Measurements from ENCODE around the gene SACS. TPM values are rescaled to one million over a fixed set of nuclear protein-coding genes. Genes with fewer than 3 reads are reported as not detected.

The SACS gene
- total and polyA plus RNA-seq, 2 donors (not counting 3 experiments of a cell fraction or from before 2014, with no cell fraction given): 14.8 to 72.7 TPM

- intact Hi-C loops (cut with micrococcal nuclease): loop anchor here (10.0 kb wide), 1 partner anchor 764 kb away; no protein-coding TSS in a partner anchor
- CTCF ChIA-PET: no interaction called here
- POLR2A ChIA-PET: no interaction called here
These were observed 26.8 kb upstream of the SACS start for GRCh38 chr13:23460309-23460708.

More at GRCh38 chr13:23460309-23460708, 26.8 kb upstream of the SACS start:
- Histone ChIP-seq H3K27ac (ENCODE audit: insufficient read depth, low read depth, low read length) (no peak overlapping the region), H3K4me2 (ENCODE audit: insufficient read depth, low read length) (no peak overlapping the region), H3K9me1 (replicated peaks; ENCODE audit: control insufficient read depth, extremely low read depth, insufficient read depth, low read length) (no peaks in the 10 kb centered on the region), H3K4me3 (replicated peaks in 1 of 3; ENCODE audit: insufficient read depth in 1 of 3, low read depth in 1 of 3, low read length in 3 of 3) (no peak overlapping the region), H2AFZ (ENCODE audit: low read depth, low read length) (no peak overlapping the region), H3K79me2 (ENCODE audit: control insufficient read depth, insufficient read depth, low read length) (no peaks in the 10 kb centered on the region), H3K4me1 (ENCODE audit: control insufficient read depth, extremely low read depth, insufficient read depth, low read length) (no peaks in the 10 kb centered on the region), H3K27me3 (ENCODE audit: control insufficient read depth in 2 of 2, insufficient read depth in 2 of 2, low read length in 2 of 2) (peaks cover 0 to 3% of the 10 kb centered on the region in 2 experiments), H3K9ac (replicated peaks; ENCODE audit: extremely low read depth, insufficient read depth, low read length) (no peak overlapping the region), H3K9me3 (replicated peaks; ENCODE audit: control insufficient read depth, insufficient read depth, low read length) (no peaks in the 10 kb centered on the region), H4K20me1 (replicated peaks; ENCODE audit: control insufficient read depth, extremely low read depth, insufficient read depth, low read length) (no peaks in the 10 kb centered on the region), H3K36me3 (ENCODE audit: control insufficient read depth in 2 of 2, extremely low read depth in 1 of 2, insufficient read depth in 2 of 2, low read length in 2 of 2) (no peaks in the 10 kb centered on the region)
- dilution Hi-C loops (cut with MboI; ENCODE audit: extremely low pct_ligation_motif_present, low sequenced_read_pairs): no loop called here
- no TSS peak for BruUV-seq (replicated peaks)
- TF ChIP-seq JUN (IDR thresholded peaks at IDR 0.05; ENCODE audit: borderline replicate concordance, insufficient read depth, insufficient read length, low read depth) (no peak), EZH2 (IDR thresholded peaks at IDR 0.05; ENCODE audit: borderline replicate concordance, low read depth, low read length, severe bottlenecking) (no peak), POLR2A (IDR thresholded peaks at IDR 0.05; ENCODE audit: low read depth, low read length) (no peak), FOS (IDR thresholded peaks at IDR 0.05; ENCODE audit: borderline replicate concordance, insufficient read depth, low read length) (no peak), GATA2 (IDR thresholded peaks at IDR 0.05; ENCODE audit: insufficient read depth, insufficient read length, low read depth, low read length) (no peak), MYC (IDR thresholded peaks at IDR 0.05; ENCODE audit: low read depth, low read length) (no peak), POLR2AphosphoS5 (IDR thresholded peaks at IDR 0.05; ENCODE audit: insufficient read depth, low read depth, low read length) (no peak), MAX (IDR thresholded peaks at IDR 0.05; ENCODE audit: insufficient read depth, insufficient read length) (no peak), CTCF (IDR thresholded peaks at IDR 0.05; ENCODE audit: extremely low read depth in 1 of 2, insufficient read depth in 1 of 2, low read depth in 1 of 2, low read length in 2 of 2) (no peak)
- FAIRE-seq (no peak), DNase-seq (ENCODE audit: low read depth, low spot score) (no peak)
